SK-N-SH (cell line): ENCODE data around the gene ZPBP. TPM values are rescaled to one million over a fixed set of nuclear protein-coding genes. Genes with fewer than 3 reads are reported as not detected.

Experiments
- CTCF ChIA-PET: fragments of 300-600, 350-600 bp; formaldehyde crosslinking; extraction: SDS; loops from one replicate; lab custom pipeline; 2021; lab: Yijun Ruan, JAX
- POLR2A ChIA-PET: fragments of 350-600 bp; sonication (Branson Sonifier 250); formaldehyde crosslinking; extraction: SDS; loops from one replicate; lab custom pipeline; 2020; ENCODE audit warnings: antibody characterized with exemption, inconsistent platforms; lab: Yijun Ruan, JAX
- DNase-seq: peaks from one replicate; pipeline ENCODE4 v3.0.0; 2012
- H2AFZ ChIP-seq: fragments of 200-600 bp; sonication (generic); 2 replicates; pipeline ENCODE4 v1.8.1; 2016; ENCODE audit warnings: antibody characterized with exemption, mild to moderate bottlenecking, low read depth
- H3F3A ChIP-seq: fragments of 200-600 bp; sonication (generic); replicated peaks from 2 replicates; pipeline ENCODE3; 2016; ENCODE audit warnings: antibody characterized with exemption, mild to moderate bottlenecking; ENCODE audit not compliant: insufficient read depth
- H3K27ac ChIP-seq, 2 experiments: fragments of 200-500 bp in 1 of 2; fragments of 200-600 bp in 1 of 2; sonication (Bioruptor generic) in 1 of 2; sonication (generic), shearing (Covaris generic) in 1 of 2; 2 replicates each; pipeline versions ENCODE4 v1.5.1 to v1.6.1; 2014 to 2016; ENCODE audit warnings: low read depth in 2 of 2, inconsistent platforms in 1 of 2, low read length in 1 of 2, mild to moderate bottlenecking in 1 of 2, mixed read lengths in 1 of 2
- H3K27me3 ChIP-seq: fragments of 200-600 bp; sonication (generic), shearing (Covaris generic); 2 replicates; pipeline ENCODE4 v1.6.1; 2016; ENCODE audit warnings: mixed run types; ENCODE audit not compliant: insufficient read depth
- H3K36me3 ChIP-seq, 2 experiments: fragments of 200-500 bp in 1 of 2; fragments of 200-600 bp in 1 of 2; sonication (Bioruptor generic) in 1 of 2; sonication (generic) in 1 of 2; replicated peaks in 1 of 2; 2 replicates each; pipeline versions ENCODE3 to v1.5.1; 2014 to 2016; ENCODE audit warnings: low read length in 1 of 2, mild to moderate bottlenecking in 1 of 2; ENCODE audit not compliant: insufficient read depth in 2 of 2, control insufficient read depth in 1 of 2
- H3K4me1 ChIP-seq, 2 experiments: fragments of 200-500 bp in 1 of 2; fragments of 200-600 bp in 1 of 2; sonication (Bioruptor generic) in 1 of 2; sonication (generic), shearing (Covaris generic) in 1 of 2; 2 replicates each; pipeline versions ENCODE4 v1.5.1 to v1.6.1; 2014 to 2016; ENCODE audit warnings: low read depth in 1 of 2, low read length in 1 of 2, mixed run types in 1 of 2; ENCODE audit not compliant: insufficient read depth in 2 of 2, control insufficient read depth in 1 of 2
- H3K4me2 ChIP-seq: fragments of 200-600 bp; sonication (generic), shearing (Covaris generic); 2 replicates; pipeline ENCODE4 v1.6.1; 2017; ENCODE audit warnings: mixed run types
- H3K4me3 ChIP-seq, 2 experiments: fragments of 200-500 bp in 1 of 2; fragments of 200-600 bp in 1 of 2; sonication (Bioruptor generic) in 1 of 2; sonication (generic), shearing (Covaris generic) in 1 of 2; 2 replicates each; pipeline versions ENCODE4 v1.5.1 to v1.8.1; 2014 to 2016; ENCODE audit warnings: low read depth in 2 of 2, inconsistent platforms in 1 of 2, low read length in 1 of 2, mild to moderate bottlenecking in 1 of 2, mixed read lengths in 1 of 2, moderate library complexity in 1 of 2
- H3K79me2 ChIP-seq: fragments of 200-600 bp; sonication (generic); 2 replicates; pipeline ENCODE4 v1.8.1; 2017; ENCODE audit warnings: mild to moderate bottlenecking; ENCODE audit not compliant: insufficient read depth
- H3K9ac ChIP-seq: fragments of 200-600 bp; sonication (generic); 2 replicates; pipeline ENCODE4 v1.6.1; 2017; ENCODE audit warnings: mixed run types
- H3K9me2 ChIP-seq: fragments of 200-600 bp; sonication (generic); 2 replicates; pipeline ENCODE4 v1.6.1; 2017; ENCODE audit warnings: mixed run types
- H3K9me3 ChIP-seq: fragments of 200-600 bp; sonication (generic); 2 replicates; pipeline ENCODE4 v1.6.1; 2017; ENCODE audit warnings: mixed run types, mild to moderate bottlenecking, moderate library complexity
- H4K20me1 ChIP-seq: fragments of 200-600 bp; sonication (generic); 2 replicates; pipeline ENCODE4 v1.6.1; 2017; ENCODE audit warnings: mild to moderate bottlenecking, mixed run types; ENCODE audit not compliant: insufficient read depth
- CHD2 ChIP-seq: fragments of 150-350 bp; IDR thresholded peaks from 2 replicates; pipeline ENCODE4 v1.6.1; 2018; ENCODE audit warnings: low read length; ENCODE audit not compliant: partially characterized antibody
- EZH2phosphoT487 ChIP-seq: fragments of 200-600 bp; sonication (generic); IDR thresholded peaks from 2 replicates; pipeline ENCODE4 v1.6.1; 2017; ENCODE audit warnings: low read depth, mixed run types, mild to moderate bottlenecking, antibody characterized with exemption, moderate library complexity, borderline replicate concordance
- FOXM1 ChIP-seq: IDR thresholded peaks from 2 replicates; pipeline ENCODE4 v1.4.0; 2012; ENCODE audit warnings: low read depth, mild to moderate bottlenecking
- IRF3 ChIP-seq: fragments of 150-350 bp; IDR thresholded peaks from 2 replicates; pipeline ENCODE4 v1.6.1; 2016; ENCODE audit warnings: mild to moderate bottlenecking, low read depth, low read length
- NFIC ChIP-seq: IDR thresholded peaks from 2 replicates; pipeline ENCODE4 v1.4.0; 2012; ENCODE audit warnings: borderline replicate concordance
- RAD21 ChIP-seq: IDR thresholded peaks from 2 replicates; pipeline ENCODE4 v1.6.1; 2012; ENCODE audit warnings: mild to moderate bottlenecking, low read length
- RCOR1 ChIP-seq: fragments of 150-350 bp; IDR thresholded peaks from 2 replicates; pipeline ENCODE4 v1.6.1; 2017; ENCODE audit warnings: antibody characterized with exemption, low read length
- REST ChIP-seq: IDR thresholded peaks from 2 replicates; pipeline ENCODE4 v1.6.1; 2012; ENCODE audit warnings: mild to moderate bottlenecking, low read depth, low read length, moderate library complexity
- RFX5 ChIP-seq: IDR thresholded peaks from 2 replicates; pipeline ENCODE4 v1.6.1; 2012; ENCODE audit warnings: mild to moderate bottlenecking, improper control_type of control experiment, low read length
- SMC3 ChIP-seq: IDR thresholded peaks from 2 replicates; pipeline ENCODE4 v1.6.1; 2012; ENCODE audit warnings: low read depth, low read length, improper control_type of control experiment
- TAF1 ChIP-seq: IDR thresholded peaks from 2 replicates; pipeline ENCODE4 v1.6.1; 2012; ENCODE audit warnings: low read depth, mild to moderate bottlenecking, low read length, moderate library complexity, borderline replicate concordance
- TCF12 ChIP-seq: IDR thresholded peaks from 2 replicates; pipeline ENCODE4 v1.4.0; 2012
- TEAD4 ChIP-seq: IDR thresholded peaks from 2 replicates; pipeline ENCODE4 v1.4.0; 2012; ENCODE audit warnings: mild to moderate bottlenecking, borderline replicate concordance; ENCODE audit not compliant: insufficient read depth
- USF1 ChIP-seq: IDR thresholded peaks from 2 replicates; pipeline ENCODE4 v1.4.0; 2012; ENCODE audit warnings: low read depth, borderline replicate concordance
- USF2 ChIP-seq: fragments of 150-350 bp; IDR thresholded peaks from 2 replicates; pipeline ENCODE4 v1.6.1; 2017; ENCODE audit warnings: antibody characterized with exemption, low read length, low read depth, borderline replicate concordance
- WGBS: methylation state at CpG from one replicate; pipeline ENCODE4 v1.1.6; 2017; ENCODE audit warnings: low lambda C conversion rate; 5-methylcytosine and 5-hydroxymethylcytosine counted together
- polyA plus RNA-seq, 3 experiments: library from polyadenylated mRNA; depleted of rRNA; stranded (reverse); fragments of >200 nt; gene quantifications; 2 replicates each; pipeline ENCODE4 v1.2.3, GENCODE V29; 2012
- TF ChIP-seq, protein P1 (sequence below): IDR thresholded peaks from 2 replicates; pipeline ENCODE4 v1.4.0; 2012; ENCODE audit warnings: low read depth

Gene ZPBP
- polyA plus RNA-seq, 1 of the 3 experiments (the other 2 are of a cell fraction): not detected

- Histone ChIP-seq H3K9me2 (no peaks in the 10 kb centered on the region), H3K79me2 (no peaks in the 10 kb centered on the region), H3K4me3 (no peak overlapping the region), H3K36me3 (no peaks in the 10 kb centered on the region), H3K27me3 (no peaks in the 10 kb centered on the region), H3K9ac (no peak overlapping the region), H3F3A (no peaks in the 10 kb centered on the region), H4K20me1 (no peaks in the 10 kb centered on the region), H3K4me1 (no peaks in the 10 kb centered on the region), H3K9me3 (no peaks in the 10 kb centered on the region), H3K27ac (no peak overlapping the region), H3K4me2 (no peak overlapping the region), H2AFZ (no peak overlapping the region)
- TF ChIP-seq TAF1 (no peak), RFX5 (no peak), SMC3 (no peak), CHD2 (no peak), EZH2phosphoT487 (no peak), TCF12 (no peak), REST (no peak), IRF3 (no peak), USF2 (no peak), RCOR1 (no peak), NFIC (no peak), TEAD4 (no peak), USF1 (no peak), RAD21 (no peak), FOXM1 (no peak)
- TF ChIP-seq, protein P1, sequence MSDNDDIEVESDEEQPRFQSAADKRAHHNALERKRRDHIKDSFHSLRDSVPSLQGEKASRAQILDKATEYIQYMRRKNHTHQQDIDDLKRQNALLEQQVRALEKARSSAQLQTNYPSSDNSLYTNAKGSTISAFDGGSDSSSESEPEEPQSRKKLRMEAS: no peak
- 29% methylated on average over 15 of the region's 15 CpGs for WGBS
- ChIA-PET CTCF (interaction anchor here (0.9 to 7.8 kb wide), 6 partner anchors 8 to 1059 kb away, joined by 3 to 51 read pairs (median 3); partner anchors contain the start of gene ZPBP), POLR2A (no interaction called here)
- no peak for DNase-seq
Observed at GRCh38 chr7:50101873-50102272, 8.8 kb upstream of the ZPBP start.
